GM12878 (cell line): Measurements from ENCODE around the gene HSD11B1. TPM values are rescaled to one million over a fixed set of nuclear protein-coding genes. Genes with fewer than 3 reads are reported as not detected.
A peak's percentile ranks its signal among the peaks of the same experiment; 100 is the strongest.

ENCODE experiments used
- BMI1 ChIP-seq: fragments of 450-650 bp; IDR thresholded peaks from 2 replicates; pipeline ENCODE4 v1.6.1; 2016; ENCODE audit warnings: mild to moderate bottlenecking, moderate library complexity, borderline replicate concordance
- CEBPZ ChIP-seq: fragments of 150-350 bp; IDR thresholded peaks from 2 replicates; pipeline ENCODE4 v1.6.1; 2016; ENCODE audit warnings: low read depth, low read length
- ELK1 ChIP-seq: IDR thresholded peaks from 2 replicates; pipeline ENCODE4 v1.6.1; 2012; ENCODE audit warnings: low read depth, low read length, improper control_type of control experiment
- IKZF1 ChIP-seq: fragments of 450-650 bp; conservative IDR thresholded peaks from 2 replicates; pipeline ENCODE4 v1.6.1; 2017; ENCODE audit warnings: antibody characterized with exemption, mild to moderate bottlenecking
- IKZF2 ChIP-seq, 2 experiments: fragments of 450-650 bp; IDR thresholded peaks; 2 replicates each; pipeline ENCODE4 v1.6.1; 2017; ENCODE audit warnings: mild to moderate bottlenecking in 2 of 2, moderate library complexity in 2 of 2
- IRF4 ChIP-seq: IDR thresholded peaks from 2 replicates; pipeline ENCODE4 v1.6.1; 2011; ENCODE audit warnings: low read depth, low read length
- MTA2 ChIP-seq: fragments of 450-650 bp; IDR thresholded peaks from 2 replicates; pipeline ENCODE4 v1.6.1; 2016; ENCODE audit warnings: low read depth, mild to moderate bottlenecking, moderate library complexity
- MTA3 ChIP-seq: IDR thresholded peaks from 2 replicates; pipeline ENCODE4 v1.6.1; 2012; ENCODE audit warnings: low read length, inconsistent platforms, borderline replicate concordance
- NR2C1 ChIP-seq: fragments of 450-650 bp; IDR thresholded peaks from 2 replicates; pipeline ENCODE4 v1.6.1; 2017; ENCODE audit warnings: antibody characterized with exemption, mild to moderate bottlenecking, moderate library complexity
- NR2C2 ChIP-seq: IDR thresholded peaks from 2 replicates; pipeline ENCODE4 v1.6.1; 2011; ENCODE audit warnings: borderline replicate concordance, low read depth; ENCODE audit not compliant: control insufficient read depth, insufficient read length
- RBBP5 ChIP-seq: fragments of 200-600 bp; sonication (generic); conservative IDR thresholded peaks from 2 replicates; pipeline ENCODE4 v1.6.1; 2016
- TBL1XR1 ChIP-seq: IDR thresholded peaks from 2 replicates; pipeline ENCODE4 v1.6.1; 2012; ENCODE audit warnings: low read depth, low read length, improper control_type of control experiment
- TCF7 ChIP-seq: IDR thresholded peaks from 2 replicates; pipeline ENCODE4 v1.6.1; 2014; ENCODE audit warnings: antibody characterized with exemption, borderline replicate concordance
- ZNF384 ChIP-seq: IDR thresholded peaks from 2 replicates; pipeline ENCODE4 v1.6.1; 2012; ENCODE audit warnings: low read depth, mild to moderate bottlenecking, low read length, improper control_type of control experiment, borderline replicate concordance
- polyA plus RNA-seq, 11 experiments: library from polyadenylated mRNA; depleted of rRNA in 4 of 11; unstranded in 6 of 11; stranded (reverse) in 5 of 11; fragments of >200 nt; fragmentation: Nextera tagmentation in 4 of 11; fragmentation: Illumina TruSeq in 1 of 11; extraction: Ambion mirVana in 4 of 11; extraction: Trizol in 1 of 11; gene quantifications; 1 replicate in 1 of 11; 2 replicates in 10 of 11; pipeline versions ENCODE4 v1.2.1 to v1.2.3, GENCODE V29; 2011 to 2016; ENCODE audit warnings: inconsistent platforms in 2 of 11, missing spikeins in 2 of 11, low read depth in 1 of 11
- total RNA-seq, 4 experiments: library from RNA; depleted of rRNA in 3 of 4; stranded (reverse); fragments of >200 nt in 3 of 4; fragmentation: Illumina TruSeq in 1 of 4; extraction: Trizol in 1 of 4; gene quantifications; 2 replicates each; pipeline versions ENCODE4 v1.2.1 to v1.2.3, GENCODE V29; 2013 to 2021
- TF ChIP-seq, protein P1 (sequence below): IDR thresholded peaks from 2 replicates; pipeline ENCODE4 v1.6.1; 2012; ENCODE audit warnings: low read length, inconsistent platforms
- TF ChIP-seq, protein P2 (sequence below): IDR thresholded peaks from 2 replicates; pipeline ENCODE4 v1.6.1; 2011; ENCODE audit warnings: mild to moderate bottlenecking, low read depth, low read length, moderate library complexity; ENCODE audit not compliant: insufficient replicate concordance
- TF ChIP-seq, protein P3 (sequence below): fragments of 450-650 bp; formaldehyde crosslinking; IDR thresholded peaks from 2 replicates; pipeline ENCODE4 v1.4.0; 2020; ENCODE audit warnings: mild to moderate bottlenecking, moderate library complexity

HSD11B1 gene
- total and polyA plus RNA-seq, 10 of the 15 experiments (the other 5 are each of a cell fraction or from before 2014, with no cell fraction given): 0.04 to 0.27 (median 0.15) TPM; not detected in 7

GRCh38 chr1:209751627-209752231, 47.1 kb downstream of the HSD11B1 start (continued):
- no peak for TF ChIP-seq ELK1
- TF ChIP-seq, protein P1, sequence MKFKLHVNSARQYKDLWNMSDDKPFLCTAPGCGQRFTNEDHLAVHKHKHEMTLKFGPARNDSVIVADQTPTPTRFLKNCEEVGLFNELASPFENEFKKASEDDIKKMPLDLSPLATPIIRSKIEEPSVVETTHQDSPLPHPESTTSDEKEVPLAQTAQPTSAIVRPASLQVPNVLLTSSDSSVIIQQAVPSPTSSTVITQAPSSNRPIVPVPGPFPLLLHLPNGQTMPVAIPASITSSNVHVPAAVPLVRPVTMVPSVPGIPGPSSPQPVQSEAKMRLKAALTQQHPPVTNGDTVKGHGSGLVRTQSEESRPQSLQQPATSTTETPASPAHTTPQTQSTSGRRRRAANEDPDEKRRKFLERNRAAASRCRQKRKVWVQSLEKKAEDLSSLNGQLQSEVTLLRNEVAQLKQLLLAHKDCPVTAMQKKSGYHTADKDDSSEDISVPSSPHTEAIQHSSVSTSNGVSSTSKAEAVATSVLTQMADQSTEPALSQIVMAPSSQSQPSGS: peak; percentile 95
- TF ChIP-seq TCF7: no peak
- no peak for TF ChIP-seq NR2C2
- TF ChIP-seq BMI1: peak; percentile 50
- peak; percentile 81 for TF ChIP-seq MTA2
- TF ChIP-seq, protein P2, sequence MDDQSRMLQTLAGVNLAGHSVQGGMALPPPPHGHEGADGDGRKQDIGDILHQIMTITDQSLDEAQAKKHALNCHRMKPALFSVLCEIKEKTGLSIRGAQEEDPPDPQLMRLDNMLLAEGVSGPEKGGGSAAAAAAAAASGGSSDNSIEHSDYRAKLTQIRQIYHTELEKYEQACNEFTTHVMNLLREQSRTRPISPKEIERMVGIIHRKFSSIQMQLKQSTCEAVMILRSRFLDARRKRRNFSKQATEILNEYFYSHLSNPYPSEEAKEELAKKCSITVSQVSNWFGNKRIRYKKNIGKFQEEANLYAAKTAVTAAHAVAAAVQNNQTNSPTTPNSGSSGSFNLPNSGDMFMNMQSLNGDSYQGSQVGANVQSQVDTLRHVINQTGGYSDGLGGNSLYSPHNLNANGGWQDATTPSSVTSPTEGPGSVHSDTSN: no peak
- peak; percentile 91 to 93 for TF ChIP-seq IKZF2 (IDR thresholded peaks at IDR 0.05)
- no peak for TF ChIP-seq ZNF384
- TF ChIP-seq, protein P3, sequence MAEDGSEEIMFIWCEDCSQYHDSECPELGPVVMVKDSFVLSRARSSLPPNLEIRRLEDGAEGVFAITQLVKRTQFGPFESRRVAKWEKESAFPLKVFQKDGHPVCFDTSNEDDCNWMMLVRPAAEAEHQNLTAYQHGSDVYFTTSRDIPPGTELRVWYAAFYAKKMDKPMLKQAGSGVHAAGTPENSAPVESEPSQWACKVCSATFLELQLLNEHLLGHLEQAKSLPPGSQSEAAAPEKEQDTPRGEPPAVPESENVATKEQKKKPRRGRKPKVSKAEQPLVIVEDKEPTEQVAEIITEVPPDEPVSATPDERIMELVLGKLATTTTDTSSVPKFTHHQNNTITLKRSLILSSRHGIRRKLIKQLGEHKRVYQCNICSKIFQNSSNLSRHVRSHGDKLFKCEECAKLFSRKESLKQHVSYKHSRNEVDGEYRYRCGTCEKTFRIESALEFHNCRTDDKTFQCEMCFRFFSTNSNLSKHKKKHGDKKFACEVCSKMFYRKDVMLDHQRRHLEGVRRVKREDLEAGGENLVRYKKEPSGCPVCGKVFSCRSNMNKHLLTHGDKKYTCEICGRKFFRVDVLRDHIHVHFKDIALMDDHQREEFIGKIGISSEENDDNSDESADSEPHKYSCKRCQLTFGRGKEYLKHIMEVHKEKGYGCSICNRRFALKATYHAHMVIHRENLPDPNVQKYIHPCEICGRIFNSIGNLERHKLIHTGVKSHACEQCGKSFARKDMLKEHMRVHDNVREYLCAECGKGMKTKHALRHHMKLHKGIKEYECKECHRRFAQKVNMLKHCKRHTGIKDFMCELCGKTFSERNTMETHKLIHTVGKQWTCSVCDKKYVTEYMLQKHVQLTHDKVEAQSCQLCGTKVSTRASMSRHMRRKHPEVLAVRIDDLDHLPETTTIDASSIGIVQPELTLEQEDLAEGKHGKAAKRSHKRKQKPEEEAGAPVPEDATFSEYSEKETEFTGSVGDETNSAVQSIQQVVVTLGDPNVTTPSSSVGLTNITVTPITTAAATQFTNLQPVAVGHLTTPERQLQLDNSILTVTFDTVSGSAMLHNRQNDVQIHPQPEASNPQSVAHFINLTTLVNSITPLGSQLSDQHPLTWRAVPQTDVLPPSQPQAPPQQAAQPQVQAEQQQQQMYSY (CRISPR knock-in tag): no peak
- TF ChIP-seq NR2C1: no peak
- no peak; the same call in 1 of the 2 replicates for TF ChIP-seq RBBP5
- TF ChIP-seq TBL1XR1: peak; percentile 27; the same call in 1 of the 2 replicates
- no peak for TF ChIP-seq CEBPZ
- peak; percentile 99 for TF ChIP-seq IRF4
- TF ChIP-seq IKZF1: peak; percentile 93
- TF ChIP-seq MTA3: peak; percentile 85; the same call in 1 of the 2 replicates
